GM21717 (cell line): ENCODE measurements around the gene MELTF.
A peak's percentile ranks its signal among the peaks of the same experiment; 100 is the strongest.

ENCODE experiments used
- ATAC-seq: cut with Tn5 transposase; IDR thresholded peaks from one replicate; pipeline ENCODE4 v1.9.1; 2021; ENCODE audit warnings: mild to moderate bottlenecking, moderate library complexity; ENCODE audit not compliant: unreplicated experiment

The MELTF gene

DNA sequence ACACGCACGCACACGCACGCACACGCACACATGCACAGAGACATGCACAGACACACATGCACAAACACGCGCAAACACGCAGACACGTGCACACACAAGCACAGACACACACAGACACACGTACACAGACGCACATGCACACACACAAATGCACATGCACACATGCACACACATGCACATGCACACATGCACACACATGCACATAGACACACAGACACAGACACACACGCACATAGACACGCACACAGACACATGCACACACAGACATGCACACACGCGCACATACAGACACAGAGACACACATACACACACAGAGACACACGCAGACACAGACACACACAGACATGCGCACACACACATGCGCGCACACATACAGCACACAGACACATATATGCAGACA, 34.6 kb downstream of the MELTF start:
- no peak for ATAC-seq

DNA sequence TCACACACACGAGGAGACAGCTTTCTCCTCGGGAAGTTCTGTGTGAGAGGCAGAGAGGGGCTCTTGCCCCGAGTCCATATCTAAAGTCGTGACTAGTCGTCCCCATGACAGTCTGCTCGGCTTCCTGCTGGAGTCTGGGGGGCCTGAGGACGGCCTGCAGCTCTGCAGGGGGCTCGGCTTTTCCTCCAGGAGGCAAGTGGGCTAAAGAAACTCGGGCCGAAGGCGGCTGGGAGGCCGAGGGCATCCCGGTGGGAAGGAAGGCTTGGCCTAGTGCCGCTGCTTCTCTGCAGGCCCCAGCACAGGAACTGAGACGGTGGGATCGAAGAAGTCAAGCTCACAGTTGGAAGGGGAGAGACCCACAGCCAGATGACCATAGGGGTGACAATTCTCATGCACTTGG, 35.6 kb downstream of the MELTF start:
- ATAC-seq, result no peak

DNA sequence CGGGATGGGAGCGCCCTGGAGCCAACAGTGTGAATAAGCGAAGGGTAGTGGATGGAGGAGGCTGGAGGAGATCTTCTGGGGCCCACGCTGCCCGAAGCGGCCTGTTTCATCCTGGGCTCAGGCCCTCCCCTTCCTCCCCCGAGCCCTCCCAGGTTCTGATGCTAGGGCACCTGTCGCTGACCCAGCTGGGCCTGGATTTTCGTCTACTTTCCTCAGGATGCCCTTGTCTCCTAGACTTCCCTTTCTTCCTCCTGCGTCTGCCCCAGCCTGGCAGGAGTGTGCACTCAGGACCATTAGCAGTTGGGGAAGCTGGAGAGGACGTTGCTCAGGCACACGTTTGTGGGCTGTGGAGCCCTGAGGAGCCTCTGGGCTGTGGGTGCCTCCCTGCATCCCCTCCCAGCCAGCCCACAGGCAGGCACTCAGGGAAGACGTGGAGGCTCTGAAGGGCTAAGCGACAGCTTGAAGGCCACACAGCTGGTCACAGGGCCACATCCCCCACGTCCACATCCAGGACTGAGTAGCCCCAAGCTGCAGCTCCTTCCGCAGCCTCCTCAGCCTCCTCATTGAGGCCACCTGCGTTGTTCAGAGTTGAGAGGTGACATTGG, 37.1 kb downstream of the MELTF start:
- no peak for ATAC-seq

DNA sequence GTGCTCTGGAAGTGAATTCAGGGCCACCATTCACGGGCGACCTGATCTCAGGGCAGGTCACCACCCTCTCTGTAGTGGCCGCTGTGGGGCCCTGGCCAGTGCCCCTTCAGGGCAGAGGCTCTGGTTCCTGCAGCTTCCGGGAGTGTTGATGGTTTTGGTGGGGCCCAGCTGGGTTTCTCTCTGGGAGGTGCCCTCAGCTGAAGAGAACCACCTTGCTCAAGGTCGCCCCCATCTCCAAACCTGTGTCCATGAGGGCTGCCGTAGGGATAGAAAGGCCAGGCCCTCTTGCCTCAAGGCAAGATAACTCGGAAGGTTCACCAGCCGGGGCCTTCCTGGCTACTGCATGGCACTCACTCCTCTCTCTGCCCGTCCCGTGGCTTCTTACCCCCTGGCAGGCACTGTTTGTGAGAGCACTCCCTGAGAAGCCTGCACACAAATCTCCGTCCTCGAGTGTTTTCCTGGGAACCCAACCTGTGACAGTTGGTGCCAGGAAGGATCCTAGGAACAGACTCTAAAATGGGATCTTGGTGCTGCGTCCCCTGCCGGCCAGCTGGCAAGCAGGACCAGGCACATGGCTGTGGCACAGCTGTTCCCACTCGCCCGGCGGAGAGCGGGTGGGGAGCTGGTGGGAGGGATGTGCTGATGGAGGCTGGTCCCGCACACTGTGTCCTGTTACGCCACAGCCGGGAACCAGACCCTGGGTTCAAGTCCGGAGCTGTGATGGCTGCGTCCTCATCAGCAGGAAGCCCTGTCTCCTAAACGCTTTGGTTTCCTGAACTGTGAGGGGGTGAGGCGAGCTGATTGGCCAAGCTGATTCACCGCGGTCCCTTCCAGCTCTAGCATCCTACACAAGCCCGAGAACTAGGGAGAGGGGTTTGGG, 37.8 kb downstream of the MELTF start:
- no peak for ATAC-seq

DNA sequence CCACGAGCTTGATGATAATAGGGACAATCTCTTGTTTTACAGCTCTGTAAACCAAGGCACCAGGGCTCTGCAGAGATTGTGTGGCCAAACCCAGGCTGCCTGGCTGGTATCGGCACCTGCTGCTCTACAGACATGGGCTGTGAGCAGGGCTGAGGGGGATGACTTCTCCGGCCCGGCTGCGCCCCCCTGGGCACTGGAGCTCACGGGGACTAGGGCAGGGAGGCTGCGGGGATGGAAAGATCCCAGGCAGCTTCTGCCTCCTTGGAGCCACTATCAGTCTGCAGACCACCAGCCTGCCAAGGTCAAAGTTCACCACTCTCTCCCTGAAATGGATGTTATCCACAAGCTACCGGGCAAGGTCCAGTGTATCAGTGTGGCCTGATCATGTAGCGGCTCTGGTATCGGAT, 39.0 kb downstream of the MELTF start:
- ATAC-seq, result no peak

DNA sequence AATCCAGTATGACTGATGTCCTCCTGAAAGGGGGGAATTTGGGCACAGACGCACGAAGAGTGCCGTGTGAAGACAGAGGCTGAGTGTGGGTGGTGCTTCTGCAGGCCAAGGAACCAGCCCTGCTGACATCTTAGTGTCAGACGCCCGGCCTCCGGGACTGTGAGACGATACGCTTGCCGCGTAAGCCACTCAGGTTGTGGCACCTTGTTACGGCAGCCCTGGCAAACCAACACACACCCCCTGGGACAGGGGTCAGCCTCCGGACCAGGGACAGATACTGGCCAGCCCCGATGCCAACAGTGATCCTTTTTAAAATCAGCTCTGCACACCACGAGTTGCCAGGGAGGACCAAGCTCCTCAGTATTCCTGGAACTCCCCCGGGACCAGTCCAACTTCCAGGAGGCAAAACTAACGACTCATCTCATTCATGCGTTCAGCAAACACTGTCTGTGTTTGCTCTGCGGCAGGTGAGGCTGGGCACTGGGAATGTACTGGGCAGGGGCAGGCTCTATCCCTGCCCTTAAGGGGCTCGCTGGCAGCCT, 39.8 kb downstream of the MELTF start:
- ATAC-seq, result no peak

DNA sequence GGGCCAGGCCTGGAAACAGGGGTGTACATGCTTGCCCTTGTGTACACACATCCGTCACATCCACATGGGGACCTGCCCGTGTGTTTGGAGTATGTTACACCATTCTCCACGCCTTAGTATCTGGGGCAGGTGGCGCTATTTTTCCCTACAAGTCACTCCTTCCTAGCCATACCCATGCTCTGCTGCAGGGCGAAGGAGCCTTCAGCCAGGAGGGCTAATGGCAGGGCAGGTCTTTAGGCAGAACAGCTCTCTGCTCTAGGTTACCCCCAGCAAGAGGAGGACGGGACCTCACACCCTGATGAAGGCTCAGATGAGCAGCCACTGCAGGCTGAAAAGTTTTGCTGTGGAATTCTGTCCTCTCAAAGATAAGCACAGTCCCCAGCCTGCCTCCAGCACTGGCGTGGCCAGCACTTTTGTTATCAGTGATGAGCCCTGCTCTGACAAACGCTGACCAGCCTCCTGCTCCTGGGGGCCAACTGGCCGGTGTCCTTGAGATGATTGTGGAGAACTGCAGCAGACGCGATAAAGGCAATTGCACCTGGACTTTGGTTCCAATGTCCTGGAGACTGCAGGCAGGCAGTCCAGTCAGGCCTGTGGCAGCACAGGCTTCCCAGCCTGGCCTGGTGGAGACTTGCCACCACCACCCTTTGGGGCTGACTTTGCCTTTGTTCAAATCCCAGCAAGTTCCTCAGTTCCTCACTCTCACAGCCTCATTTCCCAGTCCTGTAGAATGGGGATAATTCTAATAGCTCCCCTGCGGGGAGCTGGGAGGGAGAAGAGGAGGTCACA, 41.2 kb downstream of the MELTF start:
- ATAC-seq, result no peak

DNA sequence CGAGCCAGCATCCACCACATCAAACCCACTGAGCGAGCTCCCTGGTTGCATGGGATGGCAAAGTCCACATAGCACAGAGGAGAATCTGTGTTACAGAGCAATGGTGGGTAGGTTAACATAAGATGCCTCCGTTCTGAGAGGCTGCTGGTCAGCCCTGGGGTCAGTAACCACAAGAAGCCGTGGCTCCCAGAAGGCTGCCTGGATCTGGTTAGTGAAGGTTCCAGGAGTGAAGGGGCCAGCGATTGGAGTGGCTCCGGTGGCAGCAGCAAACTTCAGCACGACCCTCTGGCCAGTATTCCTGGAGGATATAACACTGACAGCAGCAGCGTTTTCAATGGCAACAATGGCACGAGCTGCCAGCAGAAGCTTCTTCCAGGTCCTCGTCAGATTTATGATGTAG, 42.6 kb downstream of the MELTF start:
- ATAC-seq, result no peak

DNA sequence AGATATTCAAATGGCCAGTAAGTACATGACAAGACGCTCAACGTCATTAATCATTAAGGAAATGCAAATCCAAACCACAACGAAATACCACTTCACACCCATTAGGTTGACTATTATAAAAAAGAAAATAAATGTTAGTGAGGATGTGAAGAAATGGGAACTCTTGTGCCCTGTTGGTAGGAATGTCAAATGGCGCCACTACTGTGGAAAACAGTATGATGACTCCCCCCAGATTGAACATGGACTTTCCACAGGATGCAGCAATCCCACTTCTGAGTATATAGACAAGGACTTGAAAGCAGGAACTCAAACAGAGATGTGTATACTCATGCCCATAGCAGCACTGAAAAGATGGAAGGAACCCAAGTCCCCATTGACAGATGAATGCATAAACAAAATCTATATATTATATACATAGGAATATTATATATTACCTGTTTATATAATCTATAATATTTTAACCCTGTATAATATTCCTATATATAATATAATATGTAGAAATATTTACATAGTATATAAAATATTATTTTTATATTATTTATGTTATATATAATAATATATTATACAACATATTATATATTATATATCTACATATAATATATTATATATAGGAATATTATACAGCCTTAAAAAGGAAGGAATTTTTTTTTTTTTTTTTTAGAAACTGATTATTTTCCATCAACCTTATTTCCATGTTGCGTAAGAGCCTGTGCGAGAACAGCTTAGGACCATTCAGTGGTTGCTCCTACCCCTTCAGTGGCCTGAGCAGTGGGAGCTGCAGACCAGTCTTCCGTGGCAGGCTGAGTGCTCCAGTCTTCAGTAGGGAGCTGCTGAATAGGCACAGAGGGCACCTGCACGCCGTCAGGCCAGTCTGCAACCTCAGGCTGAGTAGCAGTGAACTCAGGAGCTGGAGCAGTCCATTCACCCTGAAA, 43.4 kb downstream of the MELTF start:
- ATAC-seq, result no peak

DNA sequence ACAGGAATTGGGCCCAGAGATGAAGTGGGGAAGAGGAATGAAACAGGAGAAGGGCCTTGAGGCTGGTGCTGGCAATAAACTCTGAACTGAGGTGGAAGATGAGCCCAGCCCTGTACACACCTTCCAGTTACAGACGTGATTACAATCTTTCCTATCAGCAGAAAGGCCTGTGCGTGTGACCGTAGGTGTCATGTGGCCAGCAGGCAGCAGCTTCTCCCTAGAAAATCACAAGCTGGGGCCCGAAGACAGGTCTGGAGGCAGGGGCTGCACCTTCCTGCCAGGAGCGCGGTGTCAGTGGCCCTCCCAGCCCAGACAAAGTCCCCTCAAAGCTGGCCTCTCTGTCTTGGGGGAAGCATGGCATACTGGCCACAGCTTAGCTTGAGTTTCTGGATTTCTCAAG, 44.3 kb downstream of the MELTF start:
- no peak for ATAC-seq

DNA sequence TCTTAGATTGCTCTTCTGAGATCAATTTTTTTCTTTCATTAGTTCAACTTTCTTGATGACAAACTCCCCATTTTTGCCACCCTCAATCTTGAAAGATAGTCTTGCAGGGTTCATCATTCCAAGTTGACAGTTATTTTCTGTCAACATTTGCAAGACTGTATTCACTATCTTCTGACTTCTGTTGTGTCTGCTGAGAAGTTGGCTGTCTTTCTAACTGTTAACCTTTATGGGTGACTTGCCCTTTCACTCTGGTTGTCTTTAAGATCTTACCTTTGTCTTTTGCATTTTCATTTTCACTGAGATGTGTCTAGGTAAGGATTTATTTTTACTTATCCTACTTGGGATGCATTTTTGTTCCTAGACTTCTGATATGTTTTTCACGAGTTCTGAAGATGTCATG, 46.4 kb downstream of the MELTF start:
- no peak for ATAC-seq

DNA sequence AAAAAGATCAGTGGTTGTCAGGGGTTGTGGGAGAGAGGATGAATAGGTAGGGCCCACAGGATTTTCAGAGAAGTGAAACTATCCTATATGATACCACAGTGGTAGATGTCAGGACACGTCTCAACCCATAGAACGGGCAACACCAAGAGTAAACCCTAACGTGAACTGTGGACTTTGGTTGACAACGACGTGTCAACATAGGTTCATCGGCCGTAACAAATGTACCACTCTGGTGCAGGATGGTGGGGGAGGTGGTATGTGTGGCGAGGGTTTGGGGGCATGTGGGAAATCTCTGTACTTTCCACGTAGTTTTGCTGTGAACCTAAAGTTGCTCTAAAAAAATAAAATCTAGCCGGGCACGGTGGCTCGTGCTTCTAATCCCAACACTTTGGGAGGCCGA, 48.0 kb downstream of the MELTF start:
- ATAC-seq, result no peak

DNA sequence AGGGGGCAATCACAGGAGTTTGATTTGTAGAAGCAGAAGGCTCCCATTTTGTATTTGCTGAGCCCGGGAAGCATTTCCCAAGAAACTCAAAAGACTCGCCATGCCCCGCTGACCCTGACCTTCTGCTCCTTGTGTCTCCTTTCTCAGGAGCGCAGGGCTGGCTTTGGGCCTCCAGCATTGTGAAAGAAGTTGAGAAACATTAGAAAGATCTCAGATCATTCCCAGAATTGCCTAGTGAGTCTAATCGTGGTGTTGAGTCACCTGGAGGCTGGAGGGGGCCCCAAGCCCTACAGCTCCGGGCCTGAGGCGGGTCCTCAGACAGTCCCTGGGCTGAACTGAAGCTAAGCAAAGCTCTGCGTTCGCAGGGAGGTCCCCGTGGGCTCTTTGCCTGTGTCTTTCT, 50.1 kb downstream of the MELTF start:
- no peak for ATAC-seq

DNA sequence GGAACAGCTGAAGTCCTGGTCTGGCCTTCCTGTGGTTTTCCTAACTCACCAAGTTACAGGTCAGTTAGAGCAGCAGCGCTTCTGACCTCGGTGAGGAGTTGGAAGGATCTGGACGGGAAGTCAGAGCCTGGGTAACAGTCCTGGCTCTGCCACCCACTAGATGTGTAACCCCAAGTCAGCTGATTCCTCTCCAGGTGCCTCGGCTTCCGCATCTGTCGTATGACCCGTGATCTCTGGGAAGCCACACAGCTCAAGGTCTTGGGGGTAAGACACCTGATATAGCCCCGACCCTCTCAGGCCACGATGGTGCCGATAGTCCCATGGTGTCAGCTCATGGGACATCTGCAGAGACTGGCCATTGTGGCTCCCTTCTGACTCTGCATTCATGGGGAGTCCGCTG, 52.7 kb downstream of the MELTF start:
- ATAC-seq, result no peak

DNA sequence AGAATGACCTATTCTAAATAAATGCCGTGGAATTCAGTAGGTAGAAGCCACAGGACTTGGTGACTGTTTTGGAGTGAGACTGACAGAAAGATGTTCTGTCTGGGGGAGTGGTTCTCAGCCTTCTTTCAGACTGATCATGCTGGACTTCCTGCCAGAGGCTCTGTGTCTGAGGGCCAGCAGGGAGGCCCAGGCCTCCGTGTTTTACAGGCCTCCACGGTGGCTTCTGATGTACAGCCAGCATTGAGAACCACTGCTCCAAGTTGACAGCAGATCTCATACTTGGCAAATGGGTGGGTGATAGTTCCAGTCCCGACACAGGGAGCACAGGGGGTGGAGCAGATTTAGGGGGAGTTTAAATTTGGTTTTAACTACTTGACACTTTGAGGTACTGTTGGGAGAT, 54.3 kb downstream of the MELTF start:
- no peak for ATAC-seq

DNA sequence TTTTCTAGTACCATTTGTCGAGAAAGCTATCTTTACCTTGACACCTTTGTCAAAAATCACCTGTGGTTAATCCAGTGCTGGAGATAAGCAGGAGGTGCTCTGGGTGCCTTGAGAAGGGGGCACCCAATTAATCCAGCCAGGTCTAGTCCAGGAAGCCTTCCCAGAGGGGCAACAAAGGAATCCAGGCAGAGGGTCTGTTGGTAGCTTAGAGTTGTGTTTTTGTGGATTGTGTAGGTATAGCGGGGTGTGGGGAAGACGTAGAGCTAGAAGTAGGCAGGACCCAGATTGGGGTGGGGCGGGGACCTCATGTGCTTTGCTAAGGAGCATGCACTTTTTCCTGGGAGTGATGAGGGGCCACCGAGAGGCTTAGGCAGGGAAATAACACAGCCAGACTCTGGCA, 55.0 kb downstream of the MELTF start:
- ATAC-seq, result no peak

DNA sequence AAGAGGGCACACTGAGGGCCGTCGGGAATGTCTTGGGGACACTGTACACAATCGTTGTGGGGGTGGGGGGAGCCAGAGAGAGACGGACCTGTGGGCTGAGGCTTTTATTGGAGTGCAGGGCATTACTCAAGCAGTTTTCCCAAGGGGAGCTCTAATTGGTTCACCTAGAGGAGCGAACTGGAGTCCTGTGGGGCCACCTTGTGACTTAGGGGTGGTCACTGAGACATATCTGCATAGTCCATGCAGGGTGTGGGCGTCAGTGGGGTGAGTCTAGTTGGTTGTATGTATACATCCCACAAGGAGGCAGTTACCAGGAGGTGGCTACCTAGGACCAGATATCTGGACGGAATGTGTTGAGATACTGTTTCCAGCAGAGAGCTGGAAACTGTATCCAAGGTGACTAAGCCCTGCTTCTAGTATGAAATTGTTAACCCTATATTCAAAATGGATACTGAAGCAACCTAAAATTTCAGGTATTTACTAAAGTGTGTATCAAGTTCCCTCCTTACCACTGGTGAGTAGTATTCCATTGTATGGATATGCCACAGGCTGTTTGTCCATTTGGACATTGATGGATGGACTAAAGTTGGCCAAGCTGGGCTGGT, 58.4 kb downstream of the MELTF start:
- no peak for ATAC-seq

DNA sequence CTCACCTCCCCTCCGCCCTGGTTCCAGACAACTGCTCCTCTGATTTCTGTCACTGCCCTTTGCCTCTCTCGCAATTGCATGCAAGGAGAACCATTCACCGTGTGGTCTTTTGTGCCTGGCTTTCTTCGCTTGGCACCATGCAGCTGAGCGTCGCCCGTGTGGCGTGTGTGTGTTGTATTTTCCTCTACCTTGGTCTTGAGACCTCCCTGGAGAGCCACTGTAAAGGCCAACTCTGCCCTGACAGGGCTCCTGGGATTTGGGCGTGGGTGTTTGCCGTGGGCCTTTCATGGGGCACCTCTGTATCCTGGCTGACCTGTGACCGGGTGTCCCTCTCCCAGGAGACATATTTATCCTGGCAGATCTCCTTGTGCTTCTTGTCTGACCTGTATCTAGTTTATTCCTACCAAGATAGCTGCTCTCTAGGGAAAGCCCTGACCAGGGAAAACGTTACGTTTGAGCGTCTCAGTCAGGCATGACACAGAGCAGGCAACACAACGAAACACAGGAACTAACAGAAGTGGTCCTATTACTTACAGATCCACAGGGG, 59.0 kb downstream of the MELTF start:
- ATAC-seq, result no peak

DNA sequence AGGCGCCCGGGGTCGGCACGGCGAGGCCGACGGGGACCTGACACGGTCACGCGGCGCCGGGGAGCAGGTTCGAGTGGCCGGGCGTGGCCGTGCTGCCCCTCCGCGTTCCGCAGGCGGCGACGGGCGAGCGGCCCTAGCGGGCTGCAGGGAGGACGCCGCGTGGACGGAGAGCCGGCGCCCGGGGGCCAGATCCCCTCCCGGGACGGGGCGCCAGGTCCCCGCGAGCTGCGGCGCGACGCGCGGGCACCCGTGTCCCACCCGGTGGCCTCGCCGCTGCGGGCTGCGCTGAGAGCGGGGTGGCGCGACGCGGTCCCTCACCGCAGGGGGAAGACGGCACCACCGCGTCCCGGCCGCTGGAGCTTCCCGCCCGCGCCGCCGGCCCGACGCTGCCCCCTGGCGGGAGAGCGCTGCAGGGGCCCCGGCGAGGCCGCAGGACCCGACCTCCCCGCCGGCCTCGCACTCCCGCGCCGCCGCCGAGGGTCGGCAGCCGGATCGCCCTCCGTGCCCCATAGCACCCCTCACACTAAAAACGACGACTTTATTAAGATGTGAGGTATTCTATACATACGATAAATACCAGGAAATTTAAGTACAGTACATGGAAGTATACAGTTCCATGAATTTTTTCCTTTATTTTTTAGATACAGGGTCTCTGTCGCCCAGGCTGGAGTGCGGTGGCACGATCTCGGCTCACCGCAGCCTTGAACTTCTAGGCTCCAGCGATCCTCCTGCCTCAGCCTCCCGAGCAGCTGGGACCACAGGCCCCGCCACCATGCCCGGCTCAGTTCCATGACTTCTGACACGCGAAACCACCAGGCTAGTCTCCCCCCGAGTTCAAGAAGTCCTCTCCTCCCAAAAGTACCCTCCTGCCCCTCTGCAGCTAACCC, 59.7 kb downstream of the MELTF start:
- ATAC-seq, result peak; percentile 58
